Measurements from ENCODE around the gene MTAP. TPM values are rescaled to one million over a fixed set of nuclear protein-coding genes. Genes with fewer than 3 reads are reported as not detected.

The MTAP gene
- total and polyA plus RNA-seq, 4 donors, result 8.6 to 17.7 (median 12.6) TPM

- H3K4me1 ChIP-seq (ENCODE audit: control insufficient read depth in 4 of 4, insufficient read depth in 4 of 4, low read length in 3 of 4), result no peaks in the 10 kb centered on the region
- H3K9ac ChIP-seq (ENCODE audit: low read depth in 1 of 2, low read length in 2 of 2), result no peak overlapping the region
- no peak for DNase-seq (ENCODE audit: low spot score)
- WGBS, result 60% methylated on average over 2 of the region's 2 CpGs
- H3K9me3 ChIP-seq (ENCODE audit: control insufficient read depth in 4 of 4, low read length in 3 of 4), result no peaks in the 10 kb centered on the region
- H3K36me3 ChIP-seq (ENCODE audit: control insufficient read depth in 4 of 4, insufficient read depth in 3 of 4, low read depth in 1 of 4, low read length in 3 of 4), result no peaks in the 10 kb centered on the region
- peaks cover 0 to 21% (median 0%) of the 10 kb centered on the region in 4 donors for H3K27me3 ChIP-seq (ENCODE audit: control insufficient read depth in 4 of 4, insufficient read depth in 4 of 4, low read length in 3 of 4)
- H3K27ac ChIP-seq (ENCODE audit: low read depth in 1 of 2, low read length in 2 of 2), result no peak overlapping the region
- TF ChIP-seq JUND (IDR thresholded peaks at IDR 0.05) (no peak), RXRA (IDR thresholded peaks at IDR 0.05) (no peak), HNF4G (IDR thresholded peaks at IDR 0.05) (no peak), TAF1 (conservative IDR thresholded peaks at IDR 0.05) (no peak), GABPA (IDR thresholded peaks at IDR 0.05 in 1 of 2, conservative IDR thresholded peaks at IDR 0.05 in 1 of 2) (no peak), FOXA2 (IDR thresholded peaks at IDR 0.05) (no peak), FOXA1 (IDR thresholded peaks at IDR 0.05) (no peak), REST (IDR thresholded peaks at IDR 0.05) (no peak), YY1 (IDR thresholded peaks at IDR 0.05) (no peak), NR2F2 (IDR thresholded peaks at IDR 0.05) (no peak), HNF4A (conservative IDR thresholded peaks at IDR 0.05) (no peak), RAD21 (IDR thresholded peaks at IDR 0.05) (no peak), ATF3 (IDR thresholded peaks at IDR 0.05) (no peak), EGR1 (IDR thresholded peaks at IDR 0.05; ENCODE audit: low read depth in 2 of 2) (no peak), CTCF (IDR thresholded peaks at IDR 0.05; ENCODE audit: low read depth, low read length, missing input control) (no peak), ZBTB33 (IDR thresholded peaks at IDR 0.05) (no peak), MAX (IDR thresholded peaks at IDR 0.05) (no peak), SP1 (IDR thresholded peaks at IDR 0.05) (no peak)
- H3K4me3 ChIP-seq (ENCODE audit: low read depth in 1 of 3, low read length in 3 of 3), result no peak overlapping the region
Measured at GRCh38 chr9:21795483-21795882, 7.0 kb upstream of the MTAP start.
